DOHH2 (cell line): Measurements from ENCODE around the gene NEMF.

Experiments used
- EZH2phosphoT487 ChIP-seq: fragments of 200-600 bp; sonication (generic); IDR thresholded peaks from 2 replicates; pipeline ENCODE4 v1.6.1; 2017; ENCODE audit warnings: borderline replicate concordance, mild to moderate bottlenecking, antibody characterized with exemption, low read length, moderate library complexity, mixed read lengths
- TF ChIP-seq, protein P1 (sequence below): fragments of 200-600 bp; sonication (generic); IDR thresholded peaks from one replicate; pipeline ENCODE4 v1.5.1; 2014; ENCODE audit warnings: antibody characterized with exemption, mild to moderate bottlenecking, low read depth, low read length; ENCODE audit not compliant: poor library complexity, severe bottlenecking

GRCh38 chr14:49868720-49869114 is 16.1 kb upstream of the NEMF start:
- TF ChIP-seq, protein P1, sequence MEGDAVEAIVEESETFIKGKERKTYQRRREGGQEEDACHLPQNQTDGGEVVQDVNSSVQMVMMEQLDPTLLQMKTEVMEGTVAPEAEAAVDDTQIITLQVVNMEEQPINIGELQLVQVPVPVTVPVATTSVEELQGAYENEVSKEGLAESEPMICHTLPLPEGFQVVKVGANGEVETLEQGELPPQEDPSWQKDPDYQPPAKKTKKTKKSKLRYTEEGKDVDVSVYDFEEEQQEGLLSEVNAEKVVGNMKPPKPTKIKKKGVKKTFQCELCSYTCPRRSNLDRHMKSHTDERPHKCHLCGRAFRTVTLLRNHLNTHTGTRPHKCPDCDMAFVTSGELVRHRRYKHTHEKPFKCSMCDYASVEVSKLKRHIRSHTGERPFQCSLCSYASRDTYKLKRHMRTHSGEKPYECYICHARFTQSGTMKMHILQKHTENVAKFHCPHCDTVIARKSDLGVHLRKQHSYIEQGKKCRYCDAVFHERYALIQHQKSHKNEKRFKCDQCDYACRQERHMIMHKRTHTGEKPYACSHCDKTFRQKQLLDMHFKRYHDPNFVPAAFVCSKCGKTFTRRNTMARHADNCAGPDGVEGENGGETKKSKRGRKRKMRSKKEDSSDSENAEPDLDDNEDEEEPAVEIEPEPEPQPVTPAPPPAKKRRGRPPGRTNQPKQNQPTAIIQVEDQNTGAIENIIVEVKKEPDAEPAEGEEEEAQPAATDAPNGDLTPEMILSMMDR = no peak
- no peak for TF ChIP-seq EZH2phosphoT487
